Stimulated activated CD4-positive, alpha-beta T cell treated with anti-CD3 and anti-CD28 coated beads, Interleukin-4, amount 100 ng/mL, for 24 hours (primary cell): ENCODE measurements around the gene INTS13.
"Not testable (repeated sequence)": the region's sequence is repeated elsewhere in the genome, so short reads cannot be mapped to it uniquely, and the experiment has no call there.

ENCODE experiments used
- DNase-seq: peaks from one replicate; pipeline ENCODE4 v3.0.0-alpha.2; 2020

The INTS13 gene

DNA sequence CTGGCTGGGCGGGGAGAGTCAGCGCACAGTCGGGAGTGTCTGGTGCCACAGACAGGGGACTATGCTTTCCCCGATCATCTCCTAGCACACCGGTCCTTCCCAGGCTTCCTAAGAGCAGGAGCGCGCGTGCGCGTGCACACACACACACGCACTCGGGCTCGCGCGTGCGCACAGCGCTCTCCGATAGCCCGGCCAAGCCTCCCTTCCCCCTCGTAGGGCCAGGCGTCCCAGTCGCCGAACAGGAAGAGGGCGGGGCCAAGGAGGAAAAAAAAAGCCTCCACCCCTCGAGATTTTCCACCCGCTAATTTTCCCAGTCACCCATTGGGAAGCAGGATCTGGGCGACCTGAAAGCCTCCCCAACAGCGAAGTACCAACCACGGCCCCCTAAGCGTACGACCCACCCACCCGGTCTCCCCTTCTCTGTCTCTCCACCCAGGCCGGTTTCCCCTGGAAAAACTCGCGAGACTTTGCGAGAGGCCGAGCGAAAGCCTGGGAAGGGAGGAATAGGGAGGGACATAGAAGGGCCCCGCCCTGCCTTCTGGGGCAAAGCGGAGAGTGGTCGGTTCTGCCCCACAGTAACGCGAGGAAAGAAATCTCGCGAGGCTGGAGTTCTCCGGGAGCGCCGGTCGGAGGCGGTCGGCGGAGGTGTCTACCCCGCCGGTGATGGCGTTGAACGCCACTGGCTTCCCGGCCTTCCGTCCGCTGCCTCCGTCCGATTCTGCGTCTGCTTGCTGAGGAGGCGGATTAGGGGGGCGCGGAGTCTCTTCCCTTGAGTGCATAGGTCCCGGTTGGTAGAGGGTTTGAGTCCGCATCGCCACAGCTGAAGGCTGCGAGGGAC lies at the start of gene INTS13, which contains the start of gene FGFR1OP2:
Gene INTS13, minus strand, starts transcription at position 119 of the 838 bp plus-strand sequence. CDS start 1,178 bp downstream, outside the sequence.
Gene FGFR1OP2, plus strand, starts transcription at position 608 of the 838 bp plus-strand sequence. CDS start 15,689 bp downstream, outside the sequence.
- peak; percentile 98 for DNase-seq

DNA sequence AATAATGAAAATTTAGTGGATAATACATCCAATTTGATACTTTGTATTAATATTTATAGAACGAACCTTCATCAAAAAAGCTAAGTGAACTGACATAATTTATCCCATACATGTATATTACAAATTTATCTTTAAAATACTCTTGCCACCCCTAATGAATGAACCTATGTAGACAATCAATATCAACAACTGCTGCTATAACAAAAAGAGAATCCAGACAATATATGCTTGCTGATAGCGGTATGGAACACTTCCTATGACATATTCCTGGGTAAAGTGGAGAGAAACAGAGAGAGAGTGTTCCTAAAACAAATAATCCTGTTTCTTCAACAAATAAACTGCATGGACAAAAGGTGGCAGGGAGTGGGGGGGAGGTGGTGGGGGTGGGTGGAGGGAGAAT lies 45.1 kb upstream of the INTS13 start:
- no peak for DNase-seq

GRCh38 chr12:26979733-26980132 lies 42.0 kb upstream of the INTS13 start:
- no peak for DNase-seq

GRCh38 chr12:26978801-26979200 lies 41.0 kb upstream of the INTS13 start:
- no peak for DNase-seq

DNA sequence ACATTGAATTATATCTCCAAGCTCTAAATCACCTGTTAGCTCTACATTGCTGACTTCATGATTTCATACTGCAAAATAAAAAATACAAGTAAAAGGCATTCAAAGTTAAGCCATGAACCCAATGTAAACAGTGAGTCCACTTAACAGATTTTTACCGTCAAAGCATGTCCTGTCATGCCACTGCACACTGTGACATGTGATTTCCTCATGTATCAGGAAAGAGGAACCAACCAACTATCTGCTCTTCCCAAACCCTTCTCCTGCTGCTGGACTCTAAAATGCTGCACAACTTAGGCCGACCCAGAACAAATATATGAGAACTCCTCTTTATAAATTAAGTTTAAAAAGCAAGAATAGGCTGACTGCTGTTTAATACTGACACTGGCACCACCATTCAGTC lies 38.9 kb upstream of the INTS13 start:
- no peak for DNase-seq

DNA sequence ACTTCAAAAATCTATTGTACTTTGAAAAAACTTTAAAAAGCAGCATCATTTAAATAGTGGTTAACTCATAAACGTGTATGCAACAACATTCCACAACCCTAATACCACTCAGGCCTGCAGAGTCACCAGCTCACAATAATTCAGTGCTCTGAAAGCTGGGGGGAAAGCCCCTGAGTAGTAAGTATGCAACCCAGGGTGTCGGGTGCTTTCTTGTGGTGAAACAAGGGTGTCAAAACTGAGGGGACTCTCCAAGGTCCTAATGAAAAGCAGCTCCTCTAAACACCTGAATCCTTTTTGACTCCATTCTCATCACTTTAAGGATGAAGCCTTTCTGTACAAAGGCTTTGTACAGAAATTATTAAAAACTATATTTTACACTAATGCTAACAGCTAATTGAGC lies 34.2 kb upstream of the INTS13 start:
- DNase-seq = peak; percentile 75

GRCh38 chr12:26970136-26970535 lies 32.4 kb upstream of the INTS13 start:
- DNase-seq = no peak

GRCh38 chr12:26966842-26967241 lies 29.1 kb upstream of the INTS13 start:
- no peak for DNase-seq

- no peak for DNase-seq
These were observed 25.6 kb upstream of the INTS13 start for GRCh38 chr12:26963413-26963812.

DNA sequence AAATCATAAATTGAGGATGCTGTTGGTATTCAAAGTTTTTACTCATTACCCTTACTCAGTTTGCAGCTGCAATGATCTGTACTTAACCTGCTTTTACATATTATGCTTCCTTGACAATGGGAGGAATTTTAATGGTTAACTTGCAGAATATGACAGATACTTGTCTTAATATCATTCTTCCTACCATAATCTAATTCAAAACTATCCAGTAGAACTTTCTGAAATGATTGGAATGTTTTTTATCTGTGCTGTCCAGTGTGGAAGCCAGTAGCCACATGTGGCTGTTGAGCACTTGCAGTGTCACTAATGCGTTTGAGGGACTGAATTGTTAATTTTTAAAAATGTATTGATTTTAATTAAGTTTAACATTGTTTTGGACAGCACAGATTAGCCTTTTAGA lies 24.0 kb upstream of the INTS13 start:
- DNase-seq = no peak

DNA sequence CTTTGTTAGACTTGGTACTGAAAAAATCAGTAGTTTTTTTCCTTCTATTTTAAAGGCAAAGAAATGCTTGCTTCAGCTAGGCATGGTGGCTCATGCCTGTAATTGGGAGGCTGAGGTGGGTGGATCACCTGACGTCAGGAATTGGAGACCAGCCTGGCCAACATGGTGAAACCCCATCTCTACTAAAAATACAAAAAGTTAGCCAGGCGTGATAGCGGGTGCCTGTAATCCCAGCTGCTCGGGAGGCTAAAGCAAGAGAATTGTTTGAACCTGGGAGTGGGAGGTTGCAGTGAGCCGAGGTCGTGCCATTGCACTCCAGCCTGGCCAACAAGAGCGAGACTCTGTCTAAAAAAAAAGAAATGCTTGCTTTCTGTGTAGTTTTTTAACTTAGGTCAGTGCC lies 23.6 kb upstream of the INTS13 start:
- DNase-seq = not testable (repeated sequence)

DNA sequence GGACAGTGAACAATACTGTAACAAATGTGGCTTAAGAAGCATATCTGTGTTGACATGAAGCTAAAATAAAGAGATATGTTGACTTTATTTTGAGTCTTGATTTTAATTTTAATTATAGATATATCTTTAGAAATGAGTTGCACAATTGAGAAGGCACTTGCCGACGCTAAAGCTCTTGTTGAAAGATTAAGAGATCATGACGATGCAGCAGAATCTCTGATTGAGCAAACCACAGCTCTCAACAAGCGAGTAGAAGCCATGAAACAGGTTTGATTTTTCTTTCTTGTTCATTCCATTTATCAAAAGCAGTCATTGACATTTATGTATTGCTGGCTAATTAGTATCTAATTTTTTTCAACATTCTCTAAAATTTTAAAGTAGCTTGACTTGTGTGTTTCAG lies 16.2 kb upstream of the INTS13 start:
- no peak for DNase-seq

GRCh38 chr12:26953447-26953846 lies 15.7 kb upstream of the INTS13 start:
- no peak for DNase-seq

DNA sequence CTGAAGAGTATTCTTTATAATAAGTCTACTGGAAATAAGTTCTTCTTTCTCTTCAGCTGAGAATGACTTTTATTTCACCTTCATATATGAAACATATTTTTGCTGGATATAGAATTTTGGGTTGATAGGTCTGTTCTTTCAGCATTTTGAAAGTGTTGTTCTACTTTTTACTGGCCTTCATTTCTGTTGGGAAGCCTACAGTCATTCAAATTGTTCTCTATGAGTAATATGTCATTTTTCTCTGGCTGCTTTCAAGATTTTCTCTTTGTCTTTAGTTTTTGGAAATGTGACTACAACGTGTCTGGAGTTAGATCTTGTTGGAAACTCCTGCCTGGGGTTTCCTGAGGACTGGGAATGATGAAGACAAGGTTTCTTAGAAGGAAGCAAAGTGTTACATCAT lies 10.5 kb upstream of the INTS13 start:
- DNase-seq = no peak

- no peak for DNase-seq
These were observed 3.4 kb upstream of the INTS13 start for GRCh38 chr12:26941215-26941594.

- DNase-seq = peak; percentile 32
These were observed 2.9 kb upstream of the INTS13 start for GRCh38 chr12:26940516-26941214.

- DNase-seq = no peak
These were observed 2.2 kb upstream of the INTS13 start for GRCh38 chr12:26939953-26940352.

- no peak for DNase-seq
These were observed 1.5 kb upstream of the INTS13 start for GRCh38 chr12:26939192-26939832.

DNA sequence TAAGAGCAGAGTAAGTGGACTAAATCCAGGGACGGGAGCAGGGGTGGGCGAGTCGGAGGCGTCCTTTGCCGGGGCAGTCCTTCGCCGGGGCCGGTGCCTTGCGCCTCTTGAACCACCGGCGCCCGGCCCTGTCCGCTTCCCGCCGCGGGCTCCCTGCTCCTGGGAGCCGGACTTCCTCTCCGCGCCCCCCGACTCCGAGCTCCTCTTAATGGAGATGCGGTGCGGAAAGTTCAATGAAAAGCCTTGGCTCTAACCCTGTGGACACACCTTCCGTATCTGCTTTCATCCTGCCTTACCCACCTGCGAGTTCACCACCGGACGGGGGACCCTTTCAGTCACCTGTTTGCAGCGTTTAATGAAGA lies 901 bp upstream of the INTS13 start:
- no peak for DNase-seq

- DNase-seq = no peak
These were observed 328 bp downstream of the INTS13 start for GRCh38 chr12:26937443-26937862.

DNA sequence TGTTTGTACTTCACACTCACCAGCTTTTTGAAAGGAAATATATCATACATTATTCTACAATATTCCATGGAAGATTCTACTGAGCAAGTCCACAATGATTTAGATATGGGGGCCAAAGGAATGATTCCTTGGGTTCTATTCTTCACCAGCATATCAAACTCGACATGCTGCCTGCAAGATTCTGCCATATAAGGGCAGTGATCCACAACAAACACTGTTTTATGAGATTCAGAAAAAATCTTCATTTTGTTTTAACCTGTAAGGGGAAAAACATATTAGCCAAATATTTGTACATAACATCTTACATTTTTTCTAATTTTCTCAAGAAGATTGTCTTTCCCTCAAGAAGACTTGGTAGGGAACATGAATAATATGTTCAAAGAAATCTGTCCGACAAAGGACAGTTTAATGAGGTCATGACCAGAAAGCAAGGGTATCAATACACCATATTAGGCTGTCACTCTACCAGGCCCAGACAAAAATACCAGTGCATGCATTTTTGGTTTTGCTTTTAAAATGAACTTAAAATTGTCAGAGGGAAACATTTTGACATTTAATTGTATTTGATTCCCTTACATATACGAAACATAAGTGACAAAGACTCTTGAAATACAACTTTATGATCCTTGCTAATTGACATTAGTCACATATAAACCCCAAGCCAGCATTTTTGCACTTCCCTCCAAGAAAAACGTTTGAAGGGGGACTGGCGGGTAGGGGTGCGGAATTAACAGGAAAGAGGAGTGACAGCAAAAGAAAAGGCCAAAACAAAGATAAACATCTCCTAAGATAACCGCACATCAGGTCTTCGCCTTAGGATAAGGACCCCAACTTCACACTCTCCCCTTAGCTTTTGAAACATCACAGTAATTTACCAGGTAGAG lies 980 bp downstream of the INTS13 start:
- DNase-seq = no peak

- DNase-seq = no peak
These were observed 2.0 kb downstream of the INTS13 start for GRCh38 chr12:26935636-26936378.
